NCI-H2227 (cell line): Measurements from ENCODE around the gene NFX1.

ENCODE experiments used
- DNase-seq: peaks from one replicate; lab custom pipeline; 2025; ENCODE audit not compliant: unreplicated experiment; lab: John Stamatoyannopoulos, UW

The NFX1 gene

GRCh38 chr9:33415501-33416038 is 125.3 kb downstream of the NFX1 start:
- DNase-seq: peak; percentile 12

GRCh38 chr9:33416996-33417395 is 126.7 kb downstream of the NFX1 start:
- DNase-seq: no peak

DNA sequence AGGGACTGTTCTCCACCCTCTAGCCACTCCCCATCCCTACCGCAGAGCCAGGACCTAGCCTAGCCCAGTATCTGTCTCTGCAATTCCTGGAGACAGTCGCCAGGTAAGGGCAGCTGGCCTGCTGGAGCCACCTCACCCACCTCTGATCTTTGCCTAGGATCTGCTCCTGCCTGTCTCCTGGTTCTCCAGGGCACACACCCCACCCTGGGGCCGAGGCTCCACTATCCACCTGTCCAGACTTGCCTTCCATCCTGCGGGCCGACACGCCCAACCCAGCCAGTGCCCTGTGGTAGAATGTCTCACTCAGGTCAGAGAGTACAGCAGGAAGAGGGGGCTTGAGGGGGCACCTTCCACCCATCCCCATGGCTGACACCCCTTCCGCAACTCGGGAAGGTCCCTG is 127.8 kb downstream of the NFX1 start:
- DNase-seq: no peak

GRCh38 chr9:33419708-33420303 is 129.5 kb downstream of the NFX1 start:
- no peak for DNase-seq
